Activated naive CD4-positive, alpha-beta T cell treated with anti-CD3 and anti-CD28 coated beads, Interleukin-2, amount 50 U/mL, for 16 hours (primary cell): Measurements from ENCODE around the gene DPRX.
"Not testable (repeated sequence)": the region's sequence is repeated elsewhere in the genome, so short reads cannot be mapped to it uniquely, and the experiment has no call there.

Experiments used
- DNase-seq: peaks from one replicate; pipeline ENCODE4 v3.0.0-alpha.2; 2020

Gene DPRX

GRCh38 chr19:53647350-53647749 is 15.6 kb downstream of the DPRX start:
- no peak for DNase-seq

GRCh38 chr19:53647792-53648191 is 16.0 kb downstream of the DPRX start:
- no peak for DNase-seq

GRCh38 chr19:53649746-53650593 is 18.2 kb downstream of the DPRX start:
- no peak for DNase-seq

- no peak for DNase-seq
Measured at GRCh38 chr19:53652476-53652875, 20.7 kb downstream of the DPRX start.

GRCh38 chr19:53655042-53655665 is 23.4 kb downstream of the DPRX start:
- no peak for DNase-seq

- DNase-seq, result no peak
Measured at GRCh38 chr19:53657330-53657729, 25.5 kb downstream of the DPRX start.

GRCh38 chr19:53657778-53658177 is 26.0 kb downstream of the DPRX start:
- no peak for DNase-seq

- DNase-seq, result no peak
Measured at GRCh38 chr19:53659292-53659691, 27.5 kb downstream of the DPRX start.

GRCh38 chr19:53660584-53660983 is 28.8 kb downstream of the DPRX start:
- no peak for DNase-seq

DNA sequence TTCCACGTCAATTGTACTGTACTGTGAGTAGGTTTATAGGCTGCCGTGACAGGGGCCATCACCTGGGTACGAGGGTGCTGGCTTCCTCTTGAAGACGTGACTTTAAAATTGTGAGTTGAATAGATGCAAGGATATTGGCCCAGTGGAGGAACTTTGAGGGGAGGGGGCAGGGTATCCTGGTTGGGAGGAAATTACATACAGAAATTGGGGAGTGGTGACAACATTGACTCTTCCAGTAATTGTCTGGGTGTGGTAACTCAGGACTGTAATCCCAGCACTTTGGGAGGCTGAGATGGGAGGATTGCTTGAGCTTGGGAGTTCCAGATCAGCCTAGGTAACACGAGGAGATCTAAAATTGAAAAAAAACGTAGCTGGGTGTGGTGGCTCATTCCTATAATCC is 30.4 kb downstream of the DPRX start:
- no peak for DNase-seq

DNA sequence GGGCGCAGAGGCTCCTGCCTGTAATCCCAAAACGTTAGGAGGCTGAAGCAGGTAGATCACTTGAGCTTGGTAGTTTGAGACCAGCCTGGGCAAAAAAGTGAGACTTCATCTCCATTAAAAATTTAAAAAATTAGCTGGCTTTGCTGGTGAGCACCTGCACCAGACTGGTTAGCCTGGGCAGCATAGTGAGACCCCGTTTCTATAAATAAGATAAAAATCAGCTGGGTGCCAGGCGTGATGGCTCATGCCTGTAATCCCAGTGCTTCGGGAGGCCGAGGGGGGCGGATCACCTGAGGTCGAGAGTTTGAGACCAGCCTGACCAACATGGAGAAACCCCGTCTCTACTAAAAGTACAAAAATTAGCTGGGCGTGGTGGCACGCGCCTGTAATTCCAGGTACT is 32.4 kb downstream of the DPRX start:
- no peak for DNase-seq

DNA sequence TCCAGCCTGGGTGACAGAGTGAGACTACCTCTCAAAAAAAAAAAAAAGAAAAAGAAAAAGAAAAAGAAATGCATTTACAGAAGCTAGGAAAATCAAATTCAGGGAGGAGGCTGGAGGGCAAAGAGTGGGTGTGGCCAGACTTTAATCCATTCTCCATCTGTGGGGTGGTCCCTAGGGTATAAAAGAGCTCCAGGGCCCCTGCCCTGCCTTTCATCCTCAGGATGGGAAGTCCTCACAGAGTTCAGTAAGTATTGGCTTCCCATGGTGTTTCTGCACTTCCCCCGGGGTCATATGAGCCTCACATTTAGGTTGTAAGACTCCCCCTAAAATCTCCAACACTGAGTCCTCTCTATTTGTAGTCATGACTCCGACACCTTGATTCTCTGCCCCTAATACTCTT is 33.0 kb downstream of the DPRX start:
- DNase-seq, result no peak

DNA sequence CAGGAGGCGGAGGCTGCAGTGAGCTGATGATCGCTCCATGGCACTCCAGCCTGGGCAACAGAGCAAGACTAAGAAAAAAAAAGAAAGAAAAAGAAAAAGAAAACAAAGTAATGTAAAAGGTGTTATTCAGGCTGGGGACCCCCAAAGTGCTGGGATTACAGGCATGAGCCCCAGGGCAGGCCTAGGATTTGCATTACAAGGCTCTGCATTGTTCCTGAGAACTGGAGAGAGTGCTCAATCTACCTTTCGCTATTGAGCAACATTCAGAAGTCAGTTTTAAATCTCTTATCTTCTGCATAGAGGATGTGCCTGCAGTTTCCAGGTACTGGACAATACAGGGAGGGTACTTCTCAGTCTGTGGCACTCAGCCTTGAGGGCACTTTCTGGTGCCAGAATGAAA is 34.5 kb downstream of the DPRX start:
- DNase-seq, result not testable (repeated sequence)

DNA sequence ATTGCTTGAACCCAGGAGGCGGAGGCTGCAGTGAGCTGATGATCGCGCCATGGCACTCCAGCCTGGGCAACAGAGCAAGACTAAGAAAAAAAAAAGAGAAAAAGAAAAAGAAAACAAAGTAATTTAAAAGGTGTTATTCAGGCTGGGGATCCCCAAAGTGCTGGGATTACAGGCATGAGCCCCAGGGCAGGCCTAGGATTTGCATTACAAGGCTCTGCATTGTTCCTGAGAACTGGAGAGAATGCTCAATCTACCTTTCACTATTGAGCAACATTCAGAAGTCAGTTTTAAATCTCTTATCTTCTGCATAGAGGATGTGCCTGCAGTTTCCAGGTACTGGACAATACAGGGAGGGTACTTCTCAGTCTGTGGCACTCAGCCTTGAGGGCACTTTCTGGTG is 37.0 kb downstream of the DPRX start:
- DNase-seq, result not testable (repeated sequence)

DNA sequence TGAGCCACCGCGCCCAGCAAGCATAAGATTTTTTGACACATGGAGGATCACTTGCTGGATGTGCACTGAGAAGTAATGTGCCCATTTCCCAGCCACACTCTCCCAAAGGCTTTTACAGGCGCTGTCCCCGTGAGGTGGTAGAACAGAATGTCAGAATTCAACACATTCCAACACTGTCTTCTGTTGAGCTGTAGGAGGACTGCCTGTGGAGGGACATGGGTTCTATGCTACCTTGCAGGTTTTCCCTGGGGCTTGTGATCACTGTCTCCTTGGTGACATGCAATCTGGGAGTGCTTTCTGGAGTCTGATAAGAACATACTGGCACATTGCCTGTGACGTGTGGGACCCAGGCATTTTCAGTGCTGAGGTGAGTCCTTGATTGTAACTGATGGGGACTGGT is 38.5 kb downstream of the DPRX start:
- DNase-seq, result no peak

GRCh38 chr19:53671663-53672062 is 39.9 kb downstream of the DPRX start:
- DNase-seq, result no peak
